ENCODE measurements around the gene SUSD2. TPM values are rescaled to one million over a fixed set of nuclear protein-coding genes. Genes with fewer than 3 reads are reported as not detected.

Gene SUSD2
- total RNA-seq, 2 experiments from 2014 or later = 0.94 to 1.2 TPM

GRCh38 chr22:24170632-24171031, 10.7 kb upstream of the SUSD2 start:
- Mint-ChIP-seq H3K27ac (no peak overlapping the region), H3K27me3 (no peaks in the 10 kb centered on the region), H3K9me3 (no peaks in the 10 kb centered on the region), H3K36me3 (peaks cover 7% of the 10 kb centered on the region), H3K4me3 (no peak overlapping the region), H3K4me1 (peaks cover 11% of the 10 kb centered on the region)
- POLR2A ChIA-PET = interaction anchor here (1.1 to 2.6 kb wide), 2 partner anchors 13 to 16 kb away, joined by 4 to 12 read pairs; no protein-coding TSS in a partner anchor
- DNase-seq = no peak
- no peak for ATAC-seq (ENCODE audit: low read depth)

GRCh38 chr22:24171822-24172221, 9.5 kb upstream of the SUSD2 start:
- H3K36me3 Mint-ChIP-seq = peaks cover 7% of the 10 kb centered on the region
- ATAC-seq (ENCODE audit: low read depth) (no peak), DNase-seq (no peak)
- peaks cover 11% of the 10 kb centered on the region for H3K4me1 Mint-ChIP-seq
- H3K27me3 Mint-ChIP-seq = no peaks in the 10 kb centered on the region
- no peak overlapping the region for H3K27ac Mint-ChIP-seq
- H3K9me3 Mint-ChIP-seq = no peaks in the 10 kb centered on the region
- H3K4me3 Mint-ChIP-seq = no peak overlapping the region
- POLR2A ChIA-PET = interaction anchor here (1.1 to 2.6 kb wide), 2 partner anchors 15 to 17 kb away, joined by 4 to 12 read pairs; no protein-coding TSS in a partner anchor

GRCh38 chr22:24175160-24175808, 6.0 kb upstream of the SUSD2 start:
- ATAC-seq (ENCODE audit: low read depth) (peak; percentile 55), DNase-seq (peak; percentile 73)
- Mint-ChIP-seq H3K4me3 (no peak overlapping the region), H3K36me3 (peaks cover 1% of the 10 kb centered on the region), H3K27me3 (no peaks in the 10 kb centered on the region), H3K9me3 (no peaks in the 10 kb centered on the region), H3K27ac (peak overlapping the region; percentile 56), H3K4me1 (no peaks in the 10 kb centered on the region)
- POLR2A ChIA-PET = interaction anchor here (0.6 to 2.4 kb wide), 5 partner anchors 19 to 48 kb away, joined by 3 to 20 read pairs (median 3); no protein-coding TSS in a partner anchor

- H3K9me3 Mint-ChIP-seq = no peaks in the 10 kb centered on the region
- no peaks in the 10 kb centered on the region for H3K27me3 Mint-ChIP-seq
- H3K4me3 Mint-ChIP-seq = no peak overlapping the region
- peaks cover 1% of the 10 kb centered on the region for H3K36me3 Mint-ChIP-seq
- H3K27ac Mint-ChIP-seq = no peak overlapping the region
- POLR2A ChIA-PET = interaction anchor here (0.6 to 1.8 kb wide), 3 partner anchors 43 to 47 kb away, joined by 3 to 6 read pairs (median 3); no protein-coding TSS in a partner anchor
- no peak for ATAC-seq (ENCODE audit: low read depth)
- no peak for DNase-seq
- H3K4me1 Mint-ChIP-seq = no peaks in the 10 kb centered on the region
Measured at GRCh38 chr22:24176040-24176439, 5.2 kb upstream of the SUSD2 start.

GRCh38 chr22:24176630-24177029, 4.7 kb upstream of the SUSD2 start:
- Mint-ChIP-seq H3K27me3 (no peaks in the 10 kb centered on the region), H3K27ac (no peak overlapping the region), H3K4me3 (no peak overlapping the region), H3K9me3 (no peaks in the 10 kb centered on the region), H3K4me1 (no peaks in the 10 kb centered on the region), H3K36me3 (peaks cover 1% of the 10 kb centered on the region)
- no peak for ATAC-seq (ENCODE audit: low read depth)
- POLR2A ChIA-PET = no interaction called here
- no peak for DNase-seq

GRCh38 chr22:24177045-24177444, 4.2 kb upstream of the SUSD2 start:
- Mint-ChIP-seq H3K27me3 (no peaks in the 10 kb centered on the region), H3K36me3 (peaks cover 1% of the 10 kb centered on the region), H3K9me3 (no peaks in the 10 kb centered on the region), H3K4me1 (no peaks in the 10 kb centered on the region), H3K27ac (no peak overlapping the region), H3K4me3 (no peak overlapping the region)
- DNase-seq = no peak
- POLR2A ChIA-PET = no interaction called here
- ATAC-seq (ENCODE audit: low read depth) = no peak

- no peak for DNase-seq
- POLR2A ChIA-PET = no interaction called here
- H3K27me3 Mint-ChIP-seq = no peaks in the 10 kb centered on the region
Measured at GRCh38 chr22:24177456-24177855, 3.8 kb upstream of the SUSD2 start.

GRCh38 chr22:24178021-24178431, 3.3 kb upstream of the SUSD2 start:
- Mint-ChIP-seq H3K36me3 (peaks cover 1% of the 10 kb centered on the region), H3K27ac (no peak overlapping the region), H3K4me1 (no peaks in the 10 kb centered on the region), H3K4me3 (no peak overlapping the region), H3K9me3 (no peaks in the 10 kb centered on the region), H3K27me3 (no peaks in the 10 kb centered on the region)
- DNase-seq (no peak), ATAC-seq (ENCODE audit: low read depth) (no peak)
- POLR2A ChIA-PET = interaction anchor here (4.6 kb wide), 1 partner anchor 21 kb away, joined by 23 read pairs; no protein-coding TSS in a partner anchor

More at GRCh38 chr22:24177456-24177855, 3.8 kb upstream of the SUSD2 start:
- ATAC-seq (ENCODE audit: low read depth) = no peak
- Mint-ChIP-seq H3K4me1 (no peaks in the 10 kb centered on the region), H3K9me3 (no peaks in the 10 kb centered on the region), H3K4me3 (no peak overlapping the region), H3K36me3 (peaks cover 1% of the 10 kb centered on the region), H3K27ac (no peak overlapping the region)

GRCh38 chr22:24178502-24179440, 2.5 kb upstream of the SUSD2 start:
- Mint-ChIP-seq H3K36me3 (peaks cover 1% of the 10 kb centered on the region), H3K9me3 (no peaks in the 10 kb centered on the region), H3K4me1 (no peaks in the 10 kb centered on the region), H3K4me3 (no peak overlapping the region), H3K27me3 (no peaks in the 10 kb centered on the region), H3K27ac (no peak overlapping the region)
- POLR2A ChIA-PET = interaction anchor here (4.6 kb wide), 1 partner anchor 21 kb away, joined by 23 read pairs; no protein-coding TSS in a partner anchor
- no peak for DNase-seq
- no peak for ATAC-seq (ENCODE audit: low read depth)

GRCh38 chr22:24179478-24180210, 1.6 kb upstream of the SUSD2 start:
- POLR2A ChIA-PET = interaction anchor here (4.6 kb wide), 1 partner anchor 22 kb away, joined by 23 read pairs; no protein-coding TSS in a partner anchor
- ATAC-seq (ENCODE audit: low read depth) (no peak), DNase-seq (no peak)
- Mint-ChIP-seq H3K36me3 (peaks cover 1% of the 10 kb centered on the region), H3K4me1 (no peaks in the 10 kb centered on the region), H3K9me3 (no peaks in the 10 kb centered on the region), H3K27ac (no peak overlapping the region), H3K27me3 (no peaks in the 10 kb centered on the region), H3K4me3 (no peak overlapping the region)

- no peak overlapping the region for H3K27ac Mint-ChIP-seq
- no peak for ATAC-seq (ENCODE audit: low read depth)
- H3K4me3 Mint-ChIP-seq = no peak overlapping the region
Measured at GRCh38 chr22:24180316-24181087, 785 bp upstream of the SUSD2 start.

More at GRCh38 chr22:24180316-24181087, 785 bp upstream of the SUSD2 start:
- POLR2A ChIA-PET = interaction anchor here (4.6 kb wide), 1 partner anchor 23 kb away, joined by 23 read pairs; no protein-coding TSS in a partner anchor
- H3K27me3 Mint-ChIP-seq = no peaks in the 10 kb centered on the region
- H3K9me3 Mint-ChIP-seq = no peaks in the 10 kb centered on the region
- no peak for DNase-seq
- no peaks in the 10 kb centered on the region for H3K36me3 Mint-ChIP-seq
- H3K4me1 Mint-ChIP-seq = no peaks in the 10 kb centered on the region
